NK-92 (cell line): ENCODE measurements around the gene HDAC4.

Source experiments
- DNase-seq: peaks from one replicate; lab custom pipeline; 2025; ENCODE audit not compliant: unreplicated experiment; lab: John Stamatoyannopoulos, UW

The HDAC4 gene

DNA sequence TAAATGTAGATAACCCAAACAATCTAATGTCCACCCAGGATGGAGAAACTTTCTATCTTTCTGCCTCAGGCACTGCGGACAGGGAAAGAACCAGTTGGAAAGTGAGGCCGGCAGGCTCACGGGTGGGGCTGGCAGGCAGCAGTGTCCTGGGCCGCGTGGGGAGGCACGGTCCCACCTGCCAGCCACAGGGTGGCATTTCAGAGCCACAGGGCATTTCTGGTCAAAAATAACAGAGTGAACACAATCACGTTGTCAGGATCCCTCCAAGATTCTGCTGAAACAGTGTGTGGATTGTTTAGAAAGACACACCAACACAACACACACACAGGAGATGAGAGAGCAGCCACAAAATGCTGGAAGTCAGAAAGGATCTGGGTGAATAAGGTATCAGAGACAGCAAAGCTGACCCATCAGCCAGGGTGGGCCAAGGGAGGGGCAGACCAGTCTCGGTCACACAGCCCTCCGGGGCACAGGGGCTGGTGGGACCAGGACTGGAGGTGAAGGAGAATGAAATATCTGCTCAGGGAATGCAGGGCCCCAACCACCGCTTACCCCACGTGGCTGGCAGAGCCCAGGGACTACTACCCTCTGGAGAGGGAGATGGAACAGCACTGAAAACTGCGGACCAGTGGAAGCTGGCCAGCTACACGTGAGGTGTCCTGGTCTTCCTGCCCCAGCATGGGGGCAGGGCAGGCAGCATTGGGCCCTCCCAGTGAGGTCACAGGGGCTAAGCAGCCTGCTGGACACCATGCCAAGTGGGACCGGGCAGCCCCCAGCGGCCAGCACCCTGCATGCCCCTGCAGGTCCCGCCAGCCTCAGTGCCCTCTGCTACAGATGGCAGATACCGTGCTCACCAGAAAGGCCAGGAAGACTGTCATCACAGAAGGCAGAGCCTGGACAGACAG, 173.9 kb downstream of the HDAC4 start:
- no peak for DNase-seq

DNA sequence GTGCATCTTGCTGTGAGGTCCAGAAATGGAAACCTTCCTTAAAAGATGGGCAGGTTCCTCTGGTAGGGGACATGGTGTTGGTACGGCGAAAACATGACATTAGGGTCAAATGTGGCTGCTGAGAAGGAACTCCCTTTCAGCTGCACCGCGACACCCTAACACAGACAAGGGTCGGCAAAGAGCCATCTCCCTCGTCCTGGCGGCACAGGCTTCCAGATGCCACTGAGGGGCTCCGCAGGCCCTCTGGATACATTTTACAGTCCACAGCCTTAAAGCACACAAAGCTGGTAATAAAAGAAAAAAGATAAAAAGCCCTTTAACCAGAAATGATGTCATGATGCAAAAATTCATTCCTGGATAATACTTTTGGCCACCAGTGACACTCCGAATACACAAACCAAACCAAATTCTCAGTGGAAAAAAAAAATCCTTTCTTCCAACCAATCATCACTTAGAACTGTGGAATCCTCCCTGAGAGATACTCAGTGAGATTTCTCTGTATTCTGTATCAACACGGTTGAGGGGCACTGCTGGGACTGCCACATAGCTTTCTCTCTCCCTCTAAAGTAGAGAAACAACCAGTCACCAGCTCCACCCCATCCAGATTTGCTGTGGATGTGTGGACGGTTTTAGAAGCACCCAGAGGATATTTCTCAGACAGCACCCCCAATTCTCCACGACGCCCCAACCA, 174.8 kb downstream of the HDAC4 start:
- no peak for DNase-seq

DNA sequence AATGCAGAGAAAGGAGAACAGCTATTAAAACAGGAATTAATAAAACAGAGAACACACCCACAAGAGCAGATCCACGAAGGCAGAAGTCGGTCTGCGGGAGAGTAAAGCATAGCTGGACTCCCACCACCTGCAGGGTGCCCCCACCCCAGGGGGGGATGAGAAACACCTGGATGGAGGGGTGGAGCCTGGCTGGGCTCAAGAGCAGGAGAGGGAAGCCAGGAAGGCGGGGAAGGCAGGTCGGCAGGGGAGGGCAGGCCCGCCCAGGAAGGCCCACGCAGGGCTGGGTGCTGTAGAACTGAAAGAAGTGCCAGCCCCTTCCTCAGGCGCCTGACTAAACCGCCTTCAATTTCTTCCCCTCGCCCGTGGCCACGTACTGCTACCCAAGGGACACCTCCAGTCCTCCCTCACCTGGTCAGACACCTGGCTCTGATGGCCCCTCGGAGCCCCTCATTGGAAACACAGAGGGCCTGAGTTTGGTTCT, 175.4 kb downstream of the HDAC4 start:
- DNase-seq: no peak

DNA sequence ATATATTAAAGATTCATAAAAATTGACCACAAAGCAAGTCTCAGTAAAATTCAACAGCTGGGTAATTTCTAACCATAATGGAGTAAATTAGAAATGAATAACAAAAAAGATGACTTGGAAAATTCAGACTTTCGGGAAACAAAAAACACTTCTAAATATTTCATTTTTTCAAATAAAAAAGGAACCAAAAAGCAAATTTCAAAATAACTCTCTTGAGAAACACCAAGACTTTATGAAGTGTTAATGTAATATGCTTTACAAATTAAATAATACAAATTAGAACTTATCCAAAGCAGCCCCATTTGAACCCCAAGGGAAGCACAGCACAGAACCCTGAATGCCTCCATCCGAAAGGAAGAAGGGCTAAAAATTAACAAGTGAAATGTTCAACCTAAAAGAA, 175.9 kb downstream of the HDAC4 start:
- no peak for DNase-seq

DNA sequence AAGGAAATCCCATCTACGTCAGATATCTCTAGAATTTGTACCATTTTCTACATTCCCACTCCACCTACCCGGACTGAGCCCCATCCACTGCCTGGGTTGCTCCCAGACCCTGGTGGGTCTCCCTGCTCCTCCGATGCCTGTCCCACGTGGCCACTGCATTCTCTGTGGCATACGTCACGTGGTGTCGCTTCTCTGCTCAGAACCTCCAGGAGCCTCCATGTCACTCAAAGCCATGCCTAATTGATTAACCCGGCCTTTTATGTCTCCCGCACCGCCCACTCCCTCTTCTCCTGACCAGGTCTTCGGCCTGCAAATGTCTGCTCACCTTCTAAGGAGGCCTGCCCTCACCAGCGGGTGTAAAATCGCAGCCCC, 176.6 kb downstream of the HDAC4 start:
- no peak for DNase-seq

DNA sequence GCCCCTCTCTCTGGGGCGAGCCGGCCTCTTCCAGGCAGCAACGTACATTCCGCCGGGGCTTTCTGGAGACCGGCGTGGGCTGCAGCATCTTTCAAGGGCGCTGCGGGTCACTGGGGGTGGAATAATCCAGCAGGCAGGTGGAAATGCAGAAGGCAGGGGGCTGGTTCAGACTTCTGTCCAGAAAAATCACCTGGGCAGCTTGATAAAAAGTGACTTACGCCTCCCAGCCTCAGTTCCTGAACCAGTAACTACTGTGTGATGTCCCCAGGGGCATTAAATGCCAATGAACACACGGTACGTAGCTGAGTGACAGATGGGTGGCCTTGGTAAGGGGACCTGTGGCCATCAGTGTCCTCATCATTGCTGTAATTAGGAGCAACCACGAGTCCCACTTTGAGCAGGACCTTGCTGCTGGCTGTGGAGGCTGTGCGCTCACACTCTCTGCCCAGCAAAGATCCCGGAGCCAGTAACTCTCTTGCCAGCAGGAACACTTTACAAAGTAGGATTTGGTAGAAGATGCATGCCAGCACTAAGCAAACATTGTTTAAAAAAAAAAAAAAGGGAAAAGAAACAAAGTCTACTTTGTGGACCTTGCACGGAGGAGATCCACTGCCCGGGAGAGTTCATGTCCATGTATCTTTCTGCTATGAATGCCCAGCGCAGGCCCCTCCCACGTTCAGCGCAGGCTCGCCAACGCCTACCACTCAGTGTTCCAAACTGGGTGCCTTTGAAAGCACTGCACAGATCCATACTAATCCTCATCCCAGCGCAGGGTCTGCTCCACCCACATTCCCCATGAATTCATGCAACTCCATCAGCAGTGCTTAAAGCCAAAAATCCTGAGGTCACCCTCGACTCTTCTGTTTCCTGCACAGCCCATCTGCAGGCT, 177.3 kb downstream of the HDAC4 start:
- no peak for DNase-seq

DNA sequence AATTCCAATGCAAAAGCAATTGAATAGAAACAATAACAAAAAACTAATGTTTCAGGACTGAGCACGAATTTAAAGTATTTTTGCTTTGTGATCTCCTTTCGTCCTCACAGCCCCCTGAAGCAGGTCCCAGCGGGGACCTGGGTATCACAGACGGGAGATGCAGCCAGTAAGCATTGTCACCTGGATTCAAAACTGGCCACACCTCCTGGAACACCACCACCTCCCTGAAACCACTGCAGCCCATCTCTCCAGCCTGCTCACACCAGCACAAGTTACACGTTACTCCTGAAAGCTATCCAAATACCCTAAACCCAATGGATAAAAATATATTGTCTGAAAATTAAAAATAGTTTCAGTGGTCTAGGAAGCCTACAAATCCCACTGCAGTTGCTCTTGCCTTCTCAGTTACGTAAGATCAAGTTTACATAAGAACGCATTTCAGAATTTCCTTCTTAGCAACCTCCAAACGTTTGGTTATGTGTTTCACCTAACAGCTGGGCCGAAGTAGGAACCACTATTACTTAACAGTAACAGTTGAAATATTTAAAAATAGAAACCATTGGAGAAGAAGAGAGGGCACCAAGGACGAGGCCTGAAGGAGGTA, 178.0 kb downstream of the HDAC4 start:
- DNase-seq: no peak

DNA sequence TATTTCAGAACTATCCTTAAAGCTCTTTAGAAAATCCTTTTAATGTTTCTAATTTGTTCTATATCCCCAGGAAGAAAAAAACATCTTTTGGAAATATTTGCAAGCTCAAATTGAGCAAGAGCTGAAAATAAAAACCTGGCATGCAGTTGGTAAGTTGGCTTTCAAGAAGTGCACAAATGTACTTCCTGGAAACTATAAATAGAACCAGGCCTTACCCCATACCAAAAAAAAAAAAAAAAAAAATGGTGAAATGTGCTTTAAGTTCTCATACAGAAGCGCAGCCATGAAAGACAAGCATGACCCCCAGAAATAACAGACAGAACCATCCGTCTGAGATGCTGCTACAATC, 178.5 kb downstream of the HDAC4 start:
- DNase-seq: no peak

DNA sequence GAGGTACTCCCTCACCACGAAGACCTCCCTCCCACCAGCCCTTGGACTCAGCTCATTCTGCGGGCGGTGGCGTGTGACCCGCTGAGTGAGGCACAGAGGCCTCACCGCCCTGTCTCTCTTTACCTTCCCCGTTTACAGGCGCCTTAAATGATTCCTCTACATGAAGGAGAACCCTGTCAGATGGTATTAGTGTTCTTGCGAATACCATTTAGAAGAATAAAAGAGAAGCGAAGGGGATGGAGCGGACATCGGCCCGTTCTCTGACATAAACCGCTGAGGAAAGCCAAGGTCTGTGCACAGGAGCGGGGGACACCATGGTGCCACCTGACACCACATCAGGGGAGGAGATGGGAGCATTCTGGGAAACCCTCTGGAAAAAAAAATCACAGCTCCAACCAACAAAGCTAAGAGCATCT, 179.8 kb downstream of the HDAC4 start:
- DNase-seq: no peak

DNA sequence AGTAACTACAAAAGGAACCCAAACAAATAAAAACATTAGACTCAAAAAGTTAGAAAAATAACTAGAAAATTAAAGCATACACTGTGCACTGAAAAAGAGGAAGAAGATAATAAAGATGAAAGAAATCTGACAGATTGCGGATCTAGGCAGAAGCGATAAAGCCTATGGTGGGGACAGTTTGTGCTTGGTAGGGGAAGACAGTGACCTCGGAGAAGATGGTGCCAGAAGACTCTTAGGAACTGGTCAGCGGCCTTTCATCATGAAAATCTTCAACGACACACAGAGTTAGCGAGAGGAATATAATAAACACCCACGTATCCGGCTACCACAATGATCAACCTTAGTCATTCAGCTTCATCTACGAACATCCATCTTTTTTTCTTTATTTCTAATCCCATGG, 180.5 kb downstream of the HDAC4 start:
- DNase-seq: no peak

DNA sequence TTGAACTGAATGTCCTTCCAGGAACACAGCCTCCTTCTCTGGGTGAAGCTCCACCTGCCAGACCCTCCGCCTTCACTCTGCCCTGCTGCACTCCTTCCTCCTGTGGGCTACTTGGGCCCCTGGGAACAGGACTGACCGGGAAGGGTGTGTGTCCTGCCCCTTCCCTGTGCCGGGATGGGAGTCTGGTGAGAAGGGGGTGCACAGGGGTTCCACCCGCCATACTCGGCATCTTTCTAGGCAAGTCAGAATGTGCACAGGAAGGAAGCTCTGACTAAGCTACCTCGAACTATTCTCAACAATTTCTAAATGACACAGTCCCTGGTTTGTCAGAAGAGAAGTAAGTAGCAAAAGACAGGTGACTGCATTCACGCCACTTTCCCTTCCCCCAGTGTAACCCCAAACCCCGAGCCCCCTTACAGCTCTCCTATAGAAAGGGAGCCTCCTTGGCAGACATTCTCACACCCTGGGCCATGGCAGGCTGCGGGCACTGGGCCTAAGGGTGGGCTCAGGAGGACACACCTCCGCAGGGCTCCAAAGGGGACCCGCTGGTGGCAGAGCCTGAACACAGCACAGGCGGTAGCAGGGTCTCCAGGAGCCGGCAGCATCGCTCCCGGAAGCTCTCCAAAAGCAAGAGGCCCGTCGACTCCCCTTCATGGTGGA, 184.1 kb downstream of the HDAC4 start:
- no peak for DNase-seq

DNA sequence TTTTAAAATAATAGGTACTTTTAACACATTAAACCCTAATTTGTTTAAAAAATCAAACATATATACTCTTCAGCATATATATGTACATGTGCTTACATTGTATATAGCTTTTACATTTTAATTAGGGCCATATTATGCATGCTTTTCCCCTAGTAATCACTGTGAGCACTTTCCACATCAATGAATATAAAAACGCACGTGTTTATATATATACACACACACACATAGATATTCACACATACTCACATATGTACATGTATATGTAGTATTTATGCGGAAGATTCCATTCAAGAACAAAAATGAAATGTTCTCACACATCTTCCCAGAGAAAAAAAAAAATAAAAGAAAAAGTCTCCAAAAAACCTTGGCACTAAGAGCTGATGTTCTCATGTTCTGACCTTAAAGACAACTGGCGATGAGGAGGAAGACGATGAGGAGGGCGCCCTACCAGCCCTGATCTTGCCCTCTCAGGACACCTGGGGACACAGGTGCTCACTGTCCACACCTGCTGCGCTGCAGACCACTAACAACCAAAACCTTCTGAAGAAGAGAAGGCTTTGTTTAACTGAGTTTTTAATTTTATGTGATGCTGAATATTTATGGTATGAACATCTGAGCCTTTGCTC, 184.7 kb downstream of the HDAC4 start:
- DNase-seq: no peak

DNA sequence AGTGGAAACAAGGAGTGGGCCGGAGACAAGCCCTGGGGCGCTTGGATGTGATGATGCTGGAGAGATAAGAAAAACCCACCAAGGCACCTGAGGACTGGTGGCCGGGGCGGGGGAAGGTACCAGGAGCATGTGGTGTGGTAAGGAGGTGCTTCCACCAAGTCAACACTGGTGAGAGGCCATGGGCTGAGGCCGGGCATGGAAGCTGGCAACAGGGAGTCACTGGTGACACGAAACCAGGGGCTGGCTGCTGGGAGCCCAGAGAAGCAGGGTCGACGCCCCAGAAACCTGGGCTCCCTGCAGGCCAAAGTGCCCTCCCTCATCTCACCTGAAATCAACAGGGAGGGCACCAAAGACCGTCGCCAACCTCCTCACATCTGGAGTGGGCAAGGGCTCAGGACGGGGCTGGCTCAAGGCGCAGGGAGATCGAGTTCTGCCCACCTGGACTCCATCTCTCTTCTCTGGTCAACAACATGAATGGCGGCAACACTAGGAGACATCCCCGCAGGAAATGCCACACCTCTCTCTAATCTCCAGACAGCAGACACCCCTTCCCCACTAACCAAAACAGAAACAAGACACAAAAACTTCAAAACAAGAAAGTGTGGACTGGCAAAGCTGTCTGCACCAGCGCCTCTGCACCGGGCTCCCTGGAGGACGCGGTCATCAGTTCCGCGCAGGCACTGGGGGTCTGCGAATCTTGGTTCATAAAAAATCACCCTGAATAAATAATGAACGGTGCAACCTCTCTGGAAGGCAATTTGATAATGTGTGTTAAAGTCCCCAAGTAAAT, 185.5 kb downstream of the HDAC4 start:
- no peak for DNase-seq

DNA sequence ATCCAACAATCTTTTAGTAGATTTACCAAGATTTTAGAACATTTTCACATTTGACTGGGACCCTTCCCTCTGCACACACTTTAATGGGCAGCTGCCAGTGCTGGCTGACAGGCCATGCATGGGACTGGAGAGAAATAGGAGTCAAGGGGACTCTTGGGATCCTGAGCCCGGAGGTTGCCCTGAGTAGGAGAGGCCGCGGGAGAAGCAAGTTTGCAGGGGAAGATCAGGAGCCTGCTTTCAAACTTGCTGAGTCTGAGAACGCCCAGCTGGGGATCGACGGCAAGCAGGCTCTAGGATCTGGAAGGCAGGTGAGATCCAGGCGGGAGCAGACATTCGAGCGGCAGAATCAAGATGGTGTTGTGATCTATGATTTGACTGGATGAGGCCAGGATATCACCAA, 186.1 kb downstream of the HDAC4 start:
- no peak for DNase-seq

DNA sequence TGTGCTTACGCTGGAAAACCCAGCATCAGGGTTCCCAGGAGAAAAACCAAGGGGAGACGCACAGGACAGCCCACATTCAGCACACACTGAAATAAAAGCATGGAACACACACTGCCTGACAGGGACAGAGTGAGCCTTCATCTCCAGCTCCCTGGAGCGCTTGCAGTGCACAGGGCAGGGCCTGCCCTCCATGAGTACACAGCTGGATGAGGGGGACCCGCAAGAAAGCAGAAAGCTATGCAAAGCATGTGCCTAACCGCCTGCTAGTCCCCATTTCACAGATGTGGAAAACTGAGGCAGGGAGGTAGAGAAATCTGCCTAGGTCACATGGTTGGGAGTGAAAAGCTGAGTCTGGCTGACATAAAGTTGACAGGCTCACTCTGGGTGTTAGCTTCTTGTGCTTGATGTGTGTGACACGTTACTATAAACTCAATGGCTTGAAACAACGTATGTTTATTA, 187.1 kb downstream of the HDAC4 start:
- DNase-seq: no peak

DNA sequence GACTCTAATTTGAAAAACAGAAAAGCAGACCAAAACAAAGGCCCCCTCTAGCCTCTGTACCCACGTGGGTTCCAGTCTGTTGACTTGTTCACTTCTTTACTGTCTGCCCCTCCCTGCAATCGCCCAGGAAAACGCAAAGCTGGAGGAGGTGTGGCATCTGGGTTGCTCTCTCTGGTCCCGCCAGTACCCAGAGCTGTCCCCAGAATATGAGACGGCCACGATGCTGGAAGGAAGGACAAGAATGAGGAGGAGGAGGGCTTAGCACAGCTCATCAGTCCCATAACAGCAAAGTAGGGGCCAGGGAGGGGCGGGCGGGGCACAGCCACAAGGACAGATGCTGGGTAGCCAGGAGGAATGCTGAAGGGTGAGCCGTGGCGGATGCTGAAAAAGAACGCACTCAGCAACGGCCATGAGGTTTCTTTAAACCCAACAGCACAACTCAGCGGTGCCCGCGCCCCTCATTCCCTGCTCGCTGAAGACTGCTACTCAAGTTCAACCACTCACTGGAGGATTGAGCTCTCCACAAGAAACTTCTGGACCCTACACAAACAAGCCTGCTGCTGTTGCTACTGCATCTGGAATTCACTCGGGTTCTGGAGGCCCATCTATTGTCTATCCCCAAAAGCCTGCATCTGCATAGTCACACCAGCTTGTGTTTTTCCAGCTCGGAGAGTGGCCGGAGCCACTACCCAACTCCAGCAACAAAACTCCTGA, 187.7 kb downstream of the HDAC4 start:
- DNase-seq: no peak

DNA sequence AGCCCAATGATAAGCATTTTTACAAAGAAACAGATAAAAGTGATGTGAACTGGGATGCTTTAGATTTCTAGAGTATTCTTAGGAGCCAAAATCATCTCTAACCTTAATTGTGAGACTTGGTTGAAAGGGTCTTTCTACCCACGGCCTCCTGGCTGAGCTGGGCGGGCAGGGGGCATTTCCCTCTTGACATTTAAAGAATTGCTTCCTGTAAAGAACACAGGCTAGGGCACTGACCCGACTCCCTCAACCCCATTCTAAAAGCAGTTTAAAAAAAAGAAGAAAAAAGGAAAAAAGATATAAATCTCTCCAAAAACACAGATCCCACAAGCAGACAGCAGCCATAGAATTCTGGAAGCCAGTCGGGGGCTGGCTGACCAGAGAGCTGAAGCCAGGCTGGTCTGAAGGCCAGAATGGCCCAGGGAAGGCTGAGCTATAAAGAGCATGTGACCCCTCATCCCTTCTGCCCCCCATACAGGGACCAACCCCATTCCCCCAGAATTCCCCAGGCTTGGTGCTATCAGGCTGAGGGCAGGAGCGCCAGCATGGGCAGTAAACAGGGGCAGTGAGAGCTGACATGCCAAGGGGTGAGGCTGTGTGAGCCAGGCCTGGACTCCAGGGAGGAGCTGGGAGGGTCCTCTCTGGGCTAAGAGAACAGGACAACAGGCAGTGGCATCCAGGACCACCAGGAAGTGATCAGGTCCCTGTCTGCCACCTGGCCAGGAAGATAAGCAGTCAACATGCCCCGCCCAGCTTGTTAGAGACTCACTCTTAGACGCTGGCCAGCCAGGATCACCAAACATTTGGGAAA, 188.5 kb downstream of the HDAC4 start:
- DNase-seq: no peak
